ENCODE measurements around the gene EFCAB13.
"Not testable (repeated sequence)": the region's sequence is repeated elsewhere in the genome, so short reads cannot be mapped to it uniquely, and the experiment has no call there.

EFCAB13 gene

GRCh38 chr17:47324224-47325020 is 667 bp downstream of the EFCAB13 start:
- peak in 15 of 51 donors; percentile 7 to 51 (median 36) for DNase-seq

GRCh38 chr17:47325176-47325575 is 1.4 kb downstream of the EFCAB13 start:
- no peak for DNase-seq

GRCh38 chr17:47330548-47330947 is 6.8 kb downstream of the EFCAB13 start:
- no peak for DNase-seq

GRCh38 chr17:47332287-47332686 is 8.5 kb downstream of the EFCAB13 start:
- no peak for DNase-seq

GRCh38 chr17:47335101-47335936 is 11.6 kb downstream of the EFCAB13 start:
- DNase-seq: no peak

- no peak for DNase-seq
Measured at GRCh38 chr17:47338026-47338425, 14.3 kb downstream of the EFCAB13 start.

- no peak for DNase-seq
Measured at GRCh38 chr17:47352848-47353247, 29.1 kb downstream of the EFCAB13 start.

GRCh38 chr17:47358652-47359051 is 34.9 kb downstream of the EFCAB13 start:
- DNase-seq: no peak

- DNase-seq: no peak
Measured at GRCh38 chr17:47363171-47363570, 39.4 kb downstream of the EFCAB13 start.

- no peak for DNase-seq
Measured at GRCh38 chr17:47367257-47367656, 43.5 kb downstream of the EFCAB13 start.

GRCh38 chr17:47368262-47368661 is 44.5 kb downstream of the EFCAB13 start:
- DNase-seq: no peak

GRCh38 chr17:47370899-47371298 is 47.1 kb downstream of the EFCAB13 start:
- not testable (repeated sequence) for DNase-seq

- DNase-seq: no peak
Measured at GRCh38 chr17:47373002-47373401, 49.2 kb downstream of the EFCAB13 start.

- no peak for DNase-seq
Measured at GRCh38 chr17:47376247-47376646, 52.5 kb downstream of the EFCAB13 start.

GRCh38 chr17:47388825-47389224 is 65.1 kb downstream of the EFCAB13 start:
- DNase-seq: no peak

- not testable (repeated sequence) for DNase-seq
Measured at GRCh38 chr17:47397532-47398128, 73.9 kb downstream of the EFCAB13 start.

- no peak for DNase-seq
Measured at GRCh38 chr17:47400333-47400732, 76.6 kb downstream of the EFCAB13 start.

- DNase-seq: no peak
Measured at GRCh38 chr17:47401100-47401499, 77.3 kb downstream of the EFCAB13 start.

GRCh38 chr17:47404006-47404405 is 80.3 kb downstream of the EFCAB13 start:
- DNase-seq: no peak

GRCh38 chr17:47404875-47405274 is 81.1 kb downstream of the EFCAB13 start:
- no peak for DNase-seq

GRCh38 chr17:47413872-47414271 is 90.1 kb downstream of the EFCAB13 start:
- no peak for DNase-seq

- no peak for DNase-seq
Measured at GRCh38 chr17:47414612-47415011, 90.9 kb downstream of the EFCAB13 start.
